ENCODE measurements around the gene BARHL1.

DNA sequence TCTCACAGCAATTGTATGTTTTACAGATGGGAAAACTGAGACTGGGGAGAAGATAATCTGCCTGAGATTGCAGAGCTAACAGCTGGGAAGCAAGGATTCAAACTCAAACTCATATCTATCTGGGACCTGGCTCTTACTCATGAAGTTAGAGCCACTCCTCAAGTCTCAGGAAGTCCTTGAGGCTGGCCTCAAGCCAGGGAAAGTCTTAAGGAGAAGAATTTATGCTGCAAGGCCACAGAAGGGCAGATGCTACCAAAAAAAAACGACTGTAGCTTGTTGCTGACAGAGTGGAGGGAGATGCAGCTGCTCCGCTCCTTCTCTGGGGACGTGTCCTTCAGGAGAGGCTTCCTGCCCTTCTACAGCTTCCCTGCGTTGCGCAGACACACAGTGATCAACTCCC is 39.8 kb downstream of the BARHL1 start:
- TF ChIP-seq, protein P1, sequence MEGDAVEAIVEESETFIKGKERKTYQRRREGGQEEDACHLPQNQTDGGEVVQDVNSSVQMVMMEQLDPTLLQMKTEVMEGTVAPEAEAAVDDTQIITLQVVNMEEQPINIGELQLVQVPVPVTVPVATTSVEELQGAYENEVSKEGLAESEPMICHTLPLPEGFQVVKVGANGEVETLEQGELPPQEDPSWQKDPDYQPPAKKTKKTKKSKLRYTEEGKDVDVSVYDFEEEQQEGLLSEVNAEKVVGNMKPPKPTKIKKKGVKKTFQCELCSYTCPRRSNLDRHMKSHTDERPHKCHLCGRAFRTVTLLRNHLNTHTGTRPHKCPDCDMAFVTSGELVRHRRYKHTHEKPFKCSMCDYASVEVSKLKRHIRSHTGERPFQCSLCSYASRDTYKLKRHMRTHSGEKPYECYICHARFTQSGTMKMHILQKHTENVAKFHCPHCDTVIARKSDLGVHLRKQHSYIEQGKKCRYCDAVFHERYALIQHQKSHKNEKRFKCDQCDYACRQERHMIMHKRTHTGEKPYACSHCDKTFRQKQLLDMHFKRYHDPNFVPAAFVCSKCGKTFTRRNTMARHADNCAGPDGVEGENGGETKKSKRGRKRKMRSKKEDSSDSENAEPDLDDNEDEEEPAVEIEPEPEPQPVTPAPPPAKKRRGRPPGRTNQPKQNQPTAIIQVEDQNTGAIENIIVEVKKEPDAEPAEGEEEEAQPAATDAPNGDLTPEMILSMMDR (optimal IDR thresholded peaks at IDR 0.05 in 1 of 3, IDR thresholded peaks at IDR 0.05 in 1 of 3, conservative IDR thresholded peaks at IDR 0.05 in 1 of 3; ENCODE audit: extremely low read depth in 1 of 3, insufficient read depth in 2 of 3, low read length in 3 of 3), result no peak
- no peak for TF ChIP-seq EZH2 (IDR thresholded peaks at IDR 0.05; ENCODE audit: low read length)
